NCI-H1105 (cell line): ENCODE measurements around the gene GAS2L1.

Experiments used
- DNase-seq: peaks from one replicate; lab custom pipeline; 2025; lab: John Stamatoyannopoulos, UW

Gene GAS2L1

GRCh38 chr22:29275819-29276565 is 30.5 kb upstream of the GAS2L1 start:
- DNase-seq, result no peak

- no peak for DNase-seq
These were observed 28.5 kb upstream of the GAS2L1 start for GRCh38 chr22:29277927-29278326.

- no peak for DNase-seq
These were observed 22.3 kb upstream of the GAS2L1 start for GRCh38 chr22:29284196-29284595.

GRCh38 chr22:29288837-29289236 is 17.6 kb upstream of the GAS2L1 start:
- no peak for DNase-seq

GRCh38 chr22:29290061-29290460 is 16.4 kb upstream of the GAS2L1 start:
- DNase-seq, result no peak

- DNase-seq, result no peak
These were observed 15.2 kb upstream of the GAS2L1 start for GRCh38 chr22:29291215-29291614.

- no peak for DNase-seq
These were observed 14.1 kb upstream of the GAS2L1 start for GRCh38 chr22:29292379-29292778.

- DNase-seq, result no peak
These were observed 7.8 kb upstream of the GAS2L1 start for GRCh38 chr22:29298641-29299040.

GRCh38 chr22:29299136-29299900 is 7.1 kb upstream of the GAS2L1 start:
- no peak for DNase-seq

- no peak for DNase-seq
These were observed 6.0 kb upstream of the GAS2L1 start for GRCh38 chr22:29300467-29300806.

- DNase-seq, result no peak
These were observed 5.4 kb upstream of the GAS2L1 start for GRCh38 chr22:29300807-29301601.

GRCh38 chr22:29301716-29302401 is 4.6 kb upstream of the GAS2L1 start:
- DNase-seq, result no peak

- no peak for DNase-seq
These were observed 4.1 kb upstream of the GAS2L1 start for GRCh38 chr22:29302402-29302680.

GRCh38 chr22:29302681-29303465 is 3.6 kb upstream of the GAS2L1 start:
- no peak for DNase-seq

- no peak for DNase-seq
These were observed 645 bp upstream of the GAS2L1 start for GRCh38 chr22:29305836-29306174.

GRCh38 chr22:29306835-29307595 is 565 bp downstream of the GAS2L1 start:
- DNase-seq, result peak; percentile 64

- no peak for DNase-seq
These were observed 1.2 kb downstream of the GAS2L1 start for GRCh38 chr22:29307596-29308147.

GRCh38 chr22:29308148-29308790 is 1.8 kb downstream of the GAS2L1 start:
- DNase-seq, result no peak

- no peak for DNase-seq
These were observed 2.4 kb downstream of the GAS2L1 start for GRCh38 chr22:29308791-29309262.
